HEK293 (cell line): ENCODE data around the gene TANK.

Experiments used
- KLF17 ChIP-seq: fragments of 450-650 bp; formaldehyde crosslinking; IDR thresholded peaks from 2 replicates; pipeline ENCODE4 v1.5.1; 2016; ENCODE audit warnings: missing biosample characterization, missing genetic modification characterization
- KLF7 ChIP-seq: fragments of 450-650 bp; formaldehyde crosslinking; IDR thresholded peaks from 2 replicates; pipeline ENCODE4 v1.5.1; 2016; ENCODE audit warnings: missing biosample characterization, missing genetic modification characterization, borderline replicate concordance
- KLF9 ChIP-seq: fragments of 450-650 bp; formaldehyde crosslinking; IDR thresholded peaks from 2 replicates; pipeline ENCODE4 v1.5.1; 2016; ENCODE audit warnings: missing biosample characterization, missing genetic modification characterization, low read depth
- MYNN ChIP-seq: fragments of 450-650 bp; formaldehyde crosslinking; IDR thresholded peaks from 2 replicates; pipeline ENCODE4 v1.5.1; 2016; ENCODE audit warnings: missing biosample characterization, missing genetic modification characterization, borderline replicate concordance
- OSR2 ChIP-seq: fragments of 450-650 bp; formaldehyde crosslinking; IDR thresholded peaks from 2 replicates; pipeline ENCODE4 v1.5.1; 2016; ENCODE audit warnings: missing biosample characterization, missing genetic modification characterization
- SETDB1 ChIP-seq: IDR thresholded peaks from one replicate; pipeline ENCODE4 v1.6.1; 2017; ENCODE audit warnings: mild to moderate bottlenecking, low read length, moderate library complexity, mixed read lengths; ENCODE audit not compliant: insufficient read length
- WT1 ChIP-seq: fragments of 450-650 bp; formaldehyde crosslinking; IDR thresholded peaks from 2 replicates; pipeline ENCODE4 v1.5.1; 2016; ENCODE audit warnings: missing biosample characterization, missing genetic modification characterization
- YY1 ChIP-seq: fragments of 450-650 bp; formaldehyde crosslinking; IDR thresholded peaks from 2 replicates; pipeline ENCODE4 v1.5.1; 2018; ENCODE audit warnings: missing biosample characterization, missing genetic modification characterization
- ZBTB11 ChIP-seq: fragments of 450-650 bp; formaldehyde crosslinking; conservative IDR thresholded peaks from 2 replicates; pipeline ENCODE4 v1.5.1; 2016; ENCODE audit warnings: low read depth, missing biosample characterization, missing genetic modification characterization
- ZBTB20 ChIP-seq: fragments of 450-650 bp; formaldehyde crosslinking; IDR thresholded peaks from 2 replicates; pipeline ENCODE4 v1.5.1; 2016; ENCODE audit warnings: missing biosample characterization, missing genetic modification characterization
- ZBTB21 ChIP-seq: fragments of 450-650 bp; formaldehyde crosslinking; IDR thresholded peaks from 2 replicates; pipeline ENCODE4 v1.5.1; 2017; ENCODE audit warnings: missing biosample characterization, missing genetic modification characterization
- ZFP3 ChIP-seq: fragments of 450-650 bp; formaldehyde crosslinking; IDR thresholded peaks from 2 replicates; pipeline ENCODE4 v1.5.1; 2016; ENCODE audit warnings: low read depth, missing biosample characterization, missing genetic modification characterization
- ZNF132 ChIP-seq: fragments of 450-650 bp; formaldehyde crosslinking; IDR thresholded peaks from 2 replicates; pipeline ENCODE4 v1.5.1; 2017; ENCODE audit warnings: missing biosample characterization, missing genetic modification characterization, borderline replicate concordance
- ZNF140 ChIP-seq: fragments of 450-650 bp; formaldehyde crosslinking; IDR thresholded peaks from 2 replicates; pipeline ENCODE4 v1.5.1; 2016; ENCODE audit warnings: missing biosample characterization, missing genetic modification characterization
- ZNF146 ChIP-seq: fragments of 450-650 bp; formaldehyde crosslinking; IDR thresholded peaks from 2 replicates; pipeline ENCODE4 v1.5.1; 2016; ENCODE audit warnings: missing biosample characterization, missing genetic modification characterization
- ZNF24 ChIP-seq: fragments of 450-650 bp; formaldehyde crosslinking; IDR thresholded peaks from 2 replicates; pipeline ENCODE4 v1.5.1; 2016; ENCODE audit warnings: missing biosample characterization, missing genetic modification characterization
- ZNF510 ChIP-seq: fragments of 450-650 bp; formaldehyde crosslinking; IDR thresholded peaks from 2 replicates; pipeline ENCODE4 v1.5.1; 2018; ENCODE audit warnings: mild to moderate bottlenecking, missing genetic modification characterization, missing biosample characterization; ENCODE audit not compliant: insufficient replicate concordance
- ZNF530 ChIP-seq: fragments of 450-650 bp; formaldehyde crosslinking; IDR thresholded peaks from 2 replicates; pipeline ENCODE4 v1.5.1; 2016; ENCODE audit warnings: low read depth, missing biosample characterization, missing genetic modification characterization
- ZNF558 ChIP-seq: fragments of 450-650 bp; formaldehyde crosslinking; IDR thresholded peaks from 2 replicates; pipeline ENCODE4 v1.5.1; 2016; ENCODE audit warnings: missing biosample characterization, missing genetic modification characterization
- ZNF610 ChIP-seq: fragments of 450-650 bp; formaldehyde crosslinking; IDR thresholded peaks from 2 replicates; pipeline ENCODE4 v1.5.1; 2016; ENCODE audit warnings: missing biosample characterization, missing genetic modification characterization, borderline replicate concordance
- ZNF621 ChIP-seq: fragments of 450-650 bp; formaldehyde crosslinking; IDR thresholded peaks from 2 replicates; pipeline ENCODE4 v1.5.1; 2017; ENCODE audit warnings: missing biosample characterization, missing genetic modification characterization
- ZNF658 ChIP-seq: fragments of 450-650 bp; formaldehyde crosslinking; IDR thresholded peaks from 2 replicates; pipeline ENCODE4; 2016; ENCODE audit warnings: missing biosample characterization, missing genetic modification characterization
- ZNF785 ChIP-seq: fragments of 450-650 bp; formaldehyde crosslinking; IDR thresholded peaks from 2 replicates; pipeline ENCODE4 v1.5.1; 2016; ENCODE audit warnings: missing biosample characterization, missing genetic modification characterization
- ZNF791 ChIP-seq: fragments of 450-650 bp; formaldehyde crosslinking; IDR thresholded peaks from 2 replicates; pipeline ENCODE4 v1.5.1; 2016; ENCODE audit warnings: missing biosample characterization, missing genetic modification characterization
- ZXDB ChIP-seq: fragments of 450-650 bp; formaldehyde crosslinking; IDR thresholded peaks from 2 replicates; pipeline ENCODE4 v1.5.1; 2016; ENCODE audit warnings: missing biosample characterization, missing genetic modification characterization
- TF ChIP-seq, protein P1 (sequence below): fragments of 450-650 bp; formaldehyde crosslinking; IDR thresholded peaks from 2 replicates; pipeline ENCODE4 v1.5.1; 2016; ENCODE audit warnings: missing biosample characterization, missing genetic modification characterization
- TF ChIP-seq, protein P2 (sequence below): fragments of 450-650 bp; formaldehyde crosslinking; IDR thresholded peaks from 2 replicates; pipeline ENCODE4 v1.5.1; 2016; ENCODE audit warnings: missing biosample characterization, missing genetic modification characterization
- TF ChIP-seq, protein P3 (sequence below): fragments of 450-650 bp; formaldehyde crosslinking; IDR thresholded peaks from 2 replicates; pipeline ENCODE4 v1.5.1; 2016; ENCODE audit warnings: missing biosample characterization, missing genetic modification characterization

The TANK gene

DNA sequence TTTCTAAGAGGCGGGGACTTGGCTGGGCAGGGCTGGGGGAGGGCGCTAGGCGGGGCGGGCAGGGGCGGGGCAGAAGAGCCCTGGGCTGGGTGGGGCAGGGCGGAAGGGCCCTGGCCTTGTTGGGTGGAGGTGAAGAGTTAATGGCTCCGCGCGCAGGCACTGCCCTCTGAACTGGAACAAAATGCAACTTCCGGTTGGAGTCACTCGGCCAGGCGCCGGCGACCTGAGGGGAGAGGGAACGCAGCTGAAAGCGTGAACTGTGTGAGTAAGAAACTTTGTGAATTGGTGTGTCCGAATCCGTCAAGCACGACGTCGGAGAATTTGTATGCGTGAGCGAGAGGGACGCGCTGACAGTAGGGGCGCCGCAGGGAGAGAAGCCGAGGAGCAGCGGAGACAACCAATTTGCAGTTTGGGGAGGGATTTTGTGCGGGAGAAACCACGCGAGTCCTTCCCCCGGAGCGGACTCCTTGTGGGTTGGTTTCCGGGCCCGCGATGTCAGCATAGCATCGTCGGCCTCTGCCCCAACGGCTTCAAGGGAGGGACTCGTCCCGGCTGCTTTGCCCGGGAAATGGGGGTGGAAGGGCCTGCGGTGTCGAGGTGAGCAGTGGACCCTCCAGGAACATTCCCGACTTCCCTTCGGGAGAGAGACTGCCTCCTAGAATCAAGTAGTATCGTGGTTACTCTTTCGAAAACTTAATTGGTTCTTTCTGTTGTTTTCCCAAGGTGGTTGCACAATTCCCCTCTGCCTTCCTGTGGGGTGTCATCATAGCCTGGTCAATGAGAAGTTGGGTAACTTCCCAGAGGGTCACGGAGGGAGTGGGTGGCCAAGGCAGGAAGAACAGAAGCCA lies at the start of gene TANK (continued):
- TF ChIP-seq ZBTB11 (tag by site-specific recombination) (peak; percentile 97), ZNF558 (tag by site-specific recombination) (no peak), YY1 (tag by site-specific recombination) (no peak), ZNF140 (tag by site-specific recombination) (no peak), ZNF510 (tag by site-specific recombination) (no peak), KLF9 (tag by site-specific recombination) (peak; percentile 50; the same call in 1 of the 2 replicates), ZNF132 (no peak), KLF7 (0 out of 2 replicates have a peak, but pooled peaks have one; percentile 17), ZNF785 (tag by site-specific recombination) (no peak), ZNF621 (tag by site-specific recombination) (no peak), ZBTB21 (tag by site-specific recombination) (no peak), ZNF146 (tag by site-specific recombination) (no peak), ZNF530 (no peak), ZNF24 (tag by site-specific recombination) (no peak), SETDB1 (no peak), ZNF610 (no peak), ZBTB20 (tag by site-specific recombination) (no peak), OSR2 (no peak), WT1 (tag by site-specific recombination) (no peak), ZFP3 (tag by site-specific recombination) (no peak), ZNF791 (no peak), MYNN (tag by site-specific recombination) (no peak), KLF17 (tag by site-specific recombination) (peak; percentile 21; the same call in 1 of the 2 replicates), ZXDB (tag by site-specific recombination) (0 out of 2 replicates have a peak, but pooled peaks have one; percentile 53), ZNF658 (tag by site-specific recombination) (no peak)
- TF ChIP-seq, protein P1, sequence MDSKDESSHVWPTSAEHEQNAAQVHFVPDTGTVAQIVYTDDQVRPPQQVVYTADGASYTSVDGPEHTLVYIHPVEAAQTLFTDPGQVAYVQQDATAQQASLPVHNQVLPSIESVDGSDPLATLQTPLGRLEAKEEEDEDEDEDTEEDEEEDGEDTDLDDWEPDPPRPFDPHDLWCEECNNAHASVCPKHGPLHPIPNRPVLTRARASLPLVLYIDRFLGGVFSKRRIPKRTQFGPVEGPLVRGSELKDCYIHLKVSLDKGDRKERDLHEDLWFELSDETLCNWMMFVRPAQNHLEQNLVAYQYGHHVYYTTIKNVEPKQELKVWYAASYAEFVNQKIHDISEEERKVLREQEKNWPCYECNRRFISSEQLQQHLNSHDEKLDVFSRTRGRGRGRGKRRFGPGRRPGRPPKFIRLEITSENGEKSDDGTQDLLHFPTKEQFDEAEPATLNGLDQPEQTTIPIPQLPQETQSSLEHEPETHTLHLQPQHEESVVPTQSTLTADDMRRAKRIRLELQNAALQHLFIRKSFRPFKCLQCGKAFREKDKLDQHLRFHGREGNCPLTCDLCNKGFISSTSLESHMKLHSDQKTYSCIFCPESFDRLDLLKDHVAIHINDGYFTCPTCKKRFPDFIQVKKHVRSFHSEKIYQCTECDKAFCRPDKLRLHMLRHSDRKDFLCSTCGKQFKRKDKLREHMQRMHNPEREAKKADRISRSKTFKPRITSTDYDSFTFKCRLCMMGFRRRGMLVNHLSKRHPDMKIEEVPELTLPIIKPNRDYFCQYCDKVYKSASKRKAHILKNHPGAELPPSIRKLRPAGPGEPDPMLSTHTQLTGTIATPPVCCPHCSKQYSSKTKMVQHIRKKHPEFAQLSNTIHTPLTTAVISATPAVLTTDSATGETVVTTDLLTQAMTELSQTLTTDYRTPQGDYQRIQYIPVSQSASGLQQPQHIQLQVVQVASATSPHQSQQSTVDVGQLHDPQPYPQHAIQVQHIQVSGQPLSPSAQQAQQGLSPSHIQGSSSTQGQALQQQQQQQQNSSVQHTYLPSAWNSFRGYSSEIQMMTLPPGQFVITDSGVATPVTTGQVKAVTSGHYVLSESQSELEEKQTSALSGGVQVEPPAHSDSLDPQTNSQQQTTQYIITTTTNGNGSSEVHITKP (tag by site-specific recombination), result peak; percentile 91
- TF ChIP-seq, protein P2, sequence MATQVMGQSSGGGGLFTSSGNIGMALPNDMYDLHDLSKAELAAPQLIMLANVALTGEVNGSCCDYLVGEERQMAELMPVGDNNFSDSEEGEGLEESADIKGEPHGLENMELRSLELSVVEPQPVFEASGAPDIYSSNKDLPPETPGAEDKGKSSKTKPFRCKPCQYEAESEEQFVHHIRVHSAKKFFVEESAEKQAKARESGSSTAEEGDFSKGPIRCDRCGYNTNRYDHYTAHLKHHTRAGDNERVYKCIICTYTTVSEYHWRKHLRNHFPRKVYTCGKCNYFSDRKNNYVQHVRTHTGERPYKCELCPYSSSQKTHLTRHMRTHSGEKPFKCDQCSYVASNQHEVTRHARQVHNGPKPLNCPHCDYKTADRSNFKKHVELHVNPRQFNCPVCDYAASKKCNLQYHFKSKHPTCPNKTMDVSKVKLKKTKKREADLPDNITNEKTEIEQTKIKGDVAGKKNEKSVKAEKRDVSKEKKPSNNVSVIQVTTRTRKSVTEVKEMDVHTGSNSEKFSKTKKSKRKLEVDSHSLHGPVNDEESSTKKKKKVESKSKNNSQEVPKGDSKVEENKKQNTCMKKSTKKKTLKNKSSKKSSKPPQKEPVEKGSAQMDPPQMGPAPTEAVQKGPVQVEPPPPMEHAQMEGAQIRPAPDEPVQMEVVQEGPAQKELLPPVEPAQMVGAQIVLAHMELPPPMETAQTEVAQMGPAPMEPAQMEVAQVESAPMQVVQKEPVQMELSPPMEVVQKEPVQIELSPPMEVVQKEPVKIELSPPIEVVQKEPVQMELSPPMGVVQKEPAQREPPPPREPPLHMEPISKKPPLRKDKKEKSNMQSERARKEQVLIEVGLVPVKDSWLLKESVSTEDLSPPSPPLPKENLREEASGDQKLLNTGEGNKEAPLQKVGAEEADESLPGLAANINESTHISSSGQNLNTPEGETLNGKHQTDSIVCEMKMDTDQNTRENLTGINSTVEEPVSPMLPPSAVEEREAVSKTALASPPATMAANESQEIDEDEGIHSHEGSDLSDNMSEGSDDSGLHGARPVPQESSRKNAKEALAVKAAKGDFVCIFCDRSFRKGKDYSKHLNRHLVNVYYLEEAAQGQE (tag by site-specific recombination), result peak; percentile 36; the same call in 1 of the 2 replicates
- TF ChIP-seq, protein P3, sequence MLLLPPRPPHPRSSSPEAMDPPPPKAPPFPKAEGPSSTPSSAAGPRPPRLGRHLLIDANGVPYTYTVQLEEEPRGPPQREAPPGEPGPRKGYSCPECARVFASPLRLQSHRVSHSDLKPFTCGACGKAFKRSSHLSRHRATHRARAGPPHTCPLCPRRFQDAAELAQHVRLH (tag by site-specific recombination), result no peak
